ENCODE results near the gene UQCR10. TPM values are rescaled to one million over a fixed set of nuclear protein-coding genes. Genes with fewer than 3 reads are reported as not detected.

Gene UQCR10
- total and polyA plus RNA-seq, 9 of the 15 experiments (the other 6 are each of a cell fraction or from before 2014, with no cell fraction given) = 128 to 903 (median 163) TPM

DNA sequence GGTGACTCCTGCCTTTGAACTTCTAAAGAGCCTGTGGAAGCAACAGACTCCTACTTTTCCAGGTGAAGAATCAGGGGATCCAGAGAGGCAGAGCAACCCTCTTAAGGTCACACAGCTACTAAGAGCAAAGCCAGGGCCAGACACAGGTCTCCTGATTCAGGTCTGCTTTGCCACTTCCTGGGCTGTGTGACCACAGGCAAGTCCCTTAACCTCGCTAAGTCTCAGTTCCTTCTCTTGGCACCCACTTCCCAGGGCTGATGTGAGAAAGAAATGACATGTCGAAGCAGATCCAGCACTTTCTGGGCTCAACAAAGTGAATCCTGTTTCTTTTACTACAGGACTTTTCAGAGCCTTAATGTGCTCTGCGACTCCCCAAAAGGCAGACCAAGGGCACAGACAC, 30.2 kb downstream of the UQCR10 start:
- ChIA-PET POLR2A (interaction anchor here (1.2 kb wide), 1 partner anchor 8 kb away, joined by 5 read pairs; no protein-coding TSS in a partner anchor), CTCF (ENCODE audit: low intra/inter-chr PET ratio) (no interaction called here)
- H3K9ac ChIP-seq (ENCODE audit: insufficient read depth in 1 of 2, low read depth in 2 of 2, low read length in 2 of 2) = no peak overlapping the region
- H3K9me3 ChIP-seq (replicated peaks; ENCODE audit: control insufficient read depth, insufficient read depth, low read depth, low read length) = no peaks in the 10 kb centered on the region
- H3K9me1 ChIP-seq (ENCODE audit: control insufficient read depth, insufficient read depth, low read length) = no peaks in the 10 kb centered on the region
- H3K36me3 ChIP-seq (ENCODE audit: control insufficient read depth, insufficient read depth, low read length) = peaks cover 57% of the 10 kb centered on the region
- TF ChIP-seq FOSL1 (tag; conservative IDR thresholded peaks at IDR 0.05) = no peak
- TF ChIP-seq, protein P1, sequence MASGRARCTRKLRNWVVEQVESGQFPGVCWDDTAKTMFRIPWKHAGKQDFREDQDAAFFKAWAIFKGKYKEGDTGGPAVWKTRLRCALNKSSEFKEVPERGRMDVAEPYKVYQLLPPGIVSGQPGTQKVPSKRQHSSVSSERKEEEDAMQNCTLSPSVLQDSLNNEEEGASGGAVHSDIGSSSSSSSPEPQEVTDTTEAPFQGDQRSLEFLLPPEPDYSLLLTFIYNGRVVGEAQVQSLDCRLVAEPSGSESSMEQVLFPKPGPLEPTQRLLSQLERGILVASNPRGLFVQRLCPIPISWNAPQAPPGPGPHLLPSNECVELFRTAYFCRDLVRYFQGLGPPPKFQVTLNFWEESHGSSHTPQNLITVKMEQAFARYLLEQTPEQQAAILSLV (tag; IDR thresholded peaks at IDR 0.05) = no peak
- peak; percentile 19 for TF ChIP-seq ZFP36 (IDR thresholded peaks at IDR 0.05; ENCODE audit: low read depth, low read length, partially characterized antibody)
- no peak for TF ChIP-seq MCM7 (IDR thresholded peaks at IDR 0.05)
- TF ChIP-seq BRCA1 (IDR thresholded peaks at IDR 0.05) = no peak
- no peak for TF ChIP-seq BRCA1 (CRISPR knock-in tag; IDR thresholded peaks at IDR 0.05)
- TF ChIP-seq, protein P2, sequence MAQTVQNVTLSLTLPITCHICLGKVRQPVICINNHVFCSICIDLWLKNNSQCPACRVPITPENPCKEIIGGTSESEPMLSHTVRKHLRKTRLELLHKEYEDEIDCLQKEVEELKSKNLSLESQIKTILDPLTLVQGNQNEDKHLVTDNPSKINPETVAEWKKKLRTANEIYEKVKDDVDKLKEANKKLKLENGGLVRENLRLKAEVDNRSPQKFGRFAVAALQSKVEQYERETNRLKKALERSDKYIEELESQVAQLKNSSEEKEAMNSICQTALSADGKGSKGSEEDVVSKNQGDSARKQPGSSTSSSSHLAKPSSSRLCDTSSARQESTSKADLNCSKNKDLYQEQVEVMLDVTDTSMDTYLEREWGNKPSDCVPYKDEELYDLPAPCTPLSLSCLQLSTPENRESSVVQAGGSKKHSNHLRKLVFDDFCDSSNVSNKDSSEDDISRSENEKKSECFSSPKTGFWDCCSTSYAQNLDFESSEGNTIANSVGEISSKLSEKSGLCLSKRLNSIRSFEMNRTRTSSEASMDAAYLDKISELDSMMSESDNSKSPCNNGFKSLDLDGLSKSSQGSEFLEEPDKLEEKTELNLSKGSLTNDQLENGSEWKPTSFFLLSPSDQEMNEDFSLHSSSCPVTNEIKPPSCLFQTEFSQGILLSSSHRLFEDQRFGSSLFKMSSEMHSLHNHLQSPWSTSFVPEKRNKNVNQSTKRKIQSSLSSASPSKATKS (CRISPR knock-in tag; IDR thresholded peaks at IDR 0.05) = no peak
- TF ChIP-seq, protein P3, sequence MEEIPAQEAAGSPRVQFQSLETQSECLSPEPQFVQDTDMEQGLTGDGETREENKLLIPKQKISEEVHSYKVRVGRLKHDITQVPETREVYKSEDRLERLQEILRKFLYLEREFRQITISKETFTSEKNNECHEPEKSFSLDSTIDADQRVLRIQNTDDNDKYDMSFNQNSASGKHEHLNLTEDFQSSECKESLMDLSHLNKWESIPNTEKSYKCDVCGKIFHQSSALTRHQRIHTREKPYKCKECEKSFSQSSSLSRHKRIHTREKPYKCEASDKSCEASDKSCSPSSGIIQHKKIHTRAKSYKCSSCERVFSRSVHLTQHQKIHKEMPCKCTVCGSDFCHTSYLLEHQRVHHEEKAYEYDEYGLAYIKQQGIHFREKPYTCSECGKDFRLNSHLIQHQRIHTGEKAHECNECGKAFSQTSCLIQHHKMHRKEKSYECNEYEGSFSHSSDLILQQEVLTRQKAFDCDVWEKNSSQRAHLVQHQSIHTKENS (CRISPR knock-in tag; IDR thresholded peaks at IDR 0.05) = no peak
- TF ChIP-seq FOXA1 (IDR thresholded peaks at IDR 0.05; ENCODE audit: borderline replicate concordance) = no peak
- TF ChIP-seq, protein P4, sequence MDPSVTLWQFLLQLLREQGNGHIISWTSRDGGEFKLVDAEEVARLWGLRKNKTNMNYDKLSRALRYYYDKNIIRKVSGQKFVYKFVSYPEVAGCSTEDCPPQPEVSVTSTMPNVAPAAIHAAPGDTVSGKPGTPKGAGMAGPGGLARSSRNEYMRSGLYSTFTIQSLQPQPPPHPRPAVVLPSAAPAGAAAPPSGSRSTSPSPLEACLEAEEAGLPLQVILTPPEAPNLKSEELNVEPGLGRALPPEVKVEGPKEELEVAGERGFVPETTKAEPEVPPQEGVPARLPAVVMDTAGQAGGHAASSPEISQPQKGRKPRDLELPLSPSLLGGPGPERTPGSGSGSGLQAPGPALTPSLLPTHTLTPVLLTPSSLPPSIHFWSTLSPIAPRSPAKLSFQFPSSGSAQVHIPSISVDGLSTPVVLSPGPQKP (CRISPR knock-in tag; IDR thresholded peaks at IDR 0.05) = no peak
- TF ChIP-seq ZNF239 (CRISPR knock-in tag; IDR thresholded peaks at IDR 0.05) = peak; percentile 61
- DNase-seq (ENCODE audit: extremely low read depth in 1 of 4, low spot score in 3 of 4) (no peak), FAIRE-seq (no peak), ATAC-seq (no peak)
- H2AFZ ChIP-seq (ENCODE audit: low read depth, low read length) = no peak overlapping the region
- no TSS peak for BruUV-seq (replicated peaks)
- in situ Hi-C loops (cut with MboI) (no loop called here), intact Hi-C loops (cut with micrococcal nuclease) (no loop called here)
- no peak overlapping the region for H3K4me3 ChIP-seq
- H4K20me1 ChIP-seq (replicated peaks; ENCODE audit: control insufficient read depth, insufficient read depth, low read length) = no peaks in the 10 kb centered on the region
- 93% methylated on average over 3 of the region's 3 CpGs for WGBS (ENCODE audit: insufficient coverage, low coverage, missing lambda C conversion rate)
- no peak overlapping the region for H3K27ac ChIP-seq (ENCODE audit: extremely low read depth, low read depth, low read length)
- H3K4me1 ChIP-seq (replicated peaks in 1 of 2; ENCODE audit: control insufficient read depth in 2 of 2, insufficient read depth in 2 of 2, low read length in 2 of 2) = peaks cover 20 to 29% of the 10 kb centered on the region in 2 experiments
- no peaks in the 10 kb centered on the region for H3K79me2 ChIP-seq (ENCODE audit: control insufficient read depth, insufficient read depth, low read length)
- H3K4me2 ChIP-seq (ENCODE audit: insufficient read depth, low read length) = no peak overlapping the region
- no peaks in the 10 kb centered on the region for H3K27me3 ChIP-seq (ENCODE audit: control insufficient read depth in 2 of 2, insufficient read depth in 2 of 2, low read length in 2 of 2)
